HG03139 (cell line): ENCODE results near the gene RBM34.
A peak's percentile ranks its signal among the peaks of the same experiment; 100 is the strongest.

Experiments
- ATAC-seq: cut with Tn5 transposase; IDR thresholded peaks from one replicate; pipeline ENCODE4 v1.9.1; 2021; ENCODE audit not compliant: unreplicated experiment

The RBM34 gene

DNA sequence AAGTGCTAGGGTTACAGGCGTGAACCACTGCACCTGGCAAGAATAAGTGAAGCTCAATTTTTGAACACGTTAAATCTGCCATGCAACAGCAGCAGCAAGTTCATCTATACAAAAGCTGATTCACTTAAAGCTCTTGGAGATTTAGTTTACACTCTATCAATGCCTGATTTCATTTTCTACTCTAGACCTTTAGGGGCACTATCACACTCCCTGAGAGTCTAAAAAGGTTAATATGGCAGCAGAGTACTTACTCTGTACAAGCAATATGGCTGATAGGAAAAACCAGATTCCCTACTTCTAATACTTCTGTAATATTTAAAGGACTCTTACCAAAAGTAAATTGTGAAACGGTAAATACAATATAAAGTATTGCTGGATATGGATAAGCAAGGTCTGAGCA is 4.8 kb downstream of the RBM34 start:
- ATAC-seq: no peak

DNA sequence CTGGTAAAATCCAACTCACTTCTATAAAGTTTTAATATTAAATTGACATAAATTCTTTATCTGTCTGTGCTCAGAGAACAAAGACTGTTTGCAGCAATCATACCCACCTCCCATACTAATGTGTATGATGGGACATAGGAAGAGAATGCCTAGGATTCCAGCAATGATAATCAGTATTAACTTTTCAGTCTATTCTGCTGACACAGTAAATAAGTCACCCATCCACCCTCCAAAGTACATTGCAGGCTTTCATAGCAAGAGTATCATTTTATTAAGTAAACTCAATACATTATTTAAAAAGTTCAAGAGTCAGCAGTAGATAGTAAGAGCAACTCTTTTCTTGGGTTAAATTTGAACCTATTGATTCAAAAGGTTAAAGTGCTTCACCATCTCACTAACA is 8.8 kb downstream of the RBM34 start:
- no peak for ATAC-seq

DNA sequence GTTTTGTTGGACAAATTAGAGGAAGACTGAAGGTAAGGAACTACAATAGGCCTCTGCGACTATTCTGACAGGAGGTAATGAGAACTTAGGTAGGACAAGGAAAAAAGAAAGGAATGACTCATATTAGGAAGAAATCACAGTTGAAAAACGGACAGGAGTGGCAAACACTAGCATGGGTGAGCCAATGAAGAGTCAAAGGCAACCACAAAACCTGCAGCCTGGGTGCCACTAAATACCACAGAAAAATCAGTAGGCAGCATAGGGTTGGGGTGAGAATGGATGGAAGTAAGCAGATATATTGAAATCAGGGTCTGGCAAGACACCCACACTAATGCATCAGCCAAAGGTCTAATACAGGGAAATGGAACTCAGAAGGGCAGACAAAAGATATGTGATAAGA is 10.0 kb downstream of the RBM34 start:
- no peak for ATAC-seq

DNA sequence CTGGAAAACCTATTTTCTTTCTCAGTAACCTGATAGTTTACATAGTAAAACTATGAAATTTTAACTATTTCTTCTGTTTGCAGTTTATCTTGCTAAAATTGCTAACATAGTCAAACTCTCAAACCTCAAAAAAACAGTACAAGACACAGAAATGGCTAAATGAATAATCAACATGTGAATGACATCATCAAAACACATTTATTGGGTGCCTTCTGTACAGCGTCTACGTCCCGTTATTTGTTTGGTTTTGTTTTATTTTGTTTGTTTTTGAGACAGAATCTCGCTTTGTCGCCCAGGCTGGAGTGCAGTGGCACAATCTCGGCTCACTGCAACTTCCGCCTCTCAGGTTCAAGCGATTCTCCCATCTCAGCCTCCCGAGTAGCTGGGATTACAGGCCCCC is 11.2 kb downstream of the RBM34 start:
- ATAC-seq: no peak

DNA sequence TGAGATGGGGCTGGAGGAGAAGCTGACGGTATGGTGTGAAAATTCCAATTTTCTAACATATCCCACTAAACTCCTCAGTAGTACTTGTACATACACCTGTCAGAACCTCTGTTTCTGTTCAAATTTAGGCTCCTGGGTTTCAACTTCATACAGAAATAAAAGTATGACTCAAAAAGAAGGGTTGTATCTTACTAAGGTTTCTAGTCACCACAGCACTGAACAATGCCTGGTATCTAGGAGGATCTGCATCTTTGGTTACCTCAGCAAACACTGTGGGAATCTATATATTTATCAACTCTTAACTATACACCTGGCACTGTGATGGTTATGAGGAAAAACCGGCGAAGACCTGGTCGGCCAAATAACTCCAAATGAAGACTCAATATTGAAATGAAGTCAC is 13.8 kb downstream of the RBM34 start:
- ATAC-seq: no peak

DNA sequence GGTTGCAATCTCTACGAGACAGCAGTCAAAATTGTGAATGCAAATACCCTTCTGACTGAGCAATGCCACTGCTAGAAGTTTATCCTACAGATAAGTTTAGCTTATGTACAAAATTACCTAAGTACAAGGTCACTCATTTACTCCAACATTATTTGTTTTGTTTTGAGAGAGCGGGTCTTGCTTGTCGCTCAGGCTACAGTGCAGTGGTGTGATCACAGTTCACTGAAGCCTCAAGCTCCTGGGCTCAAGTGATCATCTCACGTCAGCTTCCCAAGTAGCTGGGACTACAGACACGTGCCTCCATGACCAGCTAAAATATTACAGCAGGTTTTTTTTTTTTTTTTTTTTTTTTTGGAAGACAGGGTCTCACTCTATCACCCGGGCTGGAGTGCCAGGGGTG is 15.4 kb downstream of the RBM34 start:
- ATAC-seq: no peak

DNA sequence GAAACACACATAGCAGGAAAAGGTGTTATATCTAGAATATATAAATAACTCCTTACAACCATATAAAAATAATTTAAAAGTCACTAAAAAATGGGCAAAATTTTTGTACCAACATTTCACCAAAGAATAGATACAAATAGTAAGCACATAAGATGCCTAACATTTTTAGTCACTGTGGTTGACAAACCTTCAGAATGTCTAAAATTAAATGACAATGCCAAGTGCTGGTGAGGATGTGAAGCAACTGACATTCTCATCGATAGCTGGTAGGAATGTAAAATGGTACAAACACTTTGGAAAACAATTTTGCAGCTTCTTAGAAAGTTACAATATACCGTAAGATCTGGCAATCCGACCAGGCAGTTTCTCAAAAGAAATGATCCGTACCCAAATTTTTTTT is 18.1 kb downstream of the RBM34 start:
- no peak for ATAC-seq

DNA sequence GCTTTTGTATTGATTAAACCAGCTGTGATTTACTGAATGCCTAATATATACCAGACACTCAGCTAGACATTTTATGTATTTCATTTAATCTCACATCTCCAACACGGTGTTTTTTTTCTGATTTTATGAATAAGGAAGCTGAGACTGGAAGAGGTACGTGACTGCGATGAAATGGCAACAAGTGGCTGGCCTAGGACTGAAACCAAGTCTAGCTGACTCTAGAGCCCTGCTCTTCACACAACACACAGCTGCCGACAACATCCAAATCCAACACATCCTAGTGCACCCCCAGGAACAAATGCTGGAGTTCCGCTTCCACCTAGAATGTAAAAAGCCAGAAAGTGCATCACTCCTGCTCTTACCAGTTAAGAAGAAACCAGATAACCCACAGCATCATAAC is 21.7 kb downstream of the RBM34 start:
- no peak for ATAC-seq

DNA sequence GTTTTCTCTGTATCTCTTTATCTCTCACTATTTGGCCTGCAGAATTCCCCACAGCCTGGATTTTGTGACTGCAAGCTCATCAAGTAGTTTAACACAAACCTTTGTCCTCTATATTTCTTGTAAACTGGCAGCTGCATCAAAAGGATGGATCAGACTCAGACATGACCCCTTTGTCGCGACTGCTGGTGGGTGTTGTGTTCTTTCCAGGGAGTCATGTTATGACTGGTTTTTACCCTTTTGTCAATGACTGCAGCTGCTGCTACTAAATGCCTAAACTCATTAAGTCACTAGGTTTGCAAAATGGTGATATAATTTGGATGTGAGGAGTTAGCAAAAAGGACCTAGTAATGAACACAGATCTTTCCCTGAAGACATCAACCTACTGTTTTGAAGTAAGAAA is 22.2 kb downstream of the RBM34 start:
- no peak for ATAC-seq

DNA sequence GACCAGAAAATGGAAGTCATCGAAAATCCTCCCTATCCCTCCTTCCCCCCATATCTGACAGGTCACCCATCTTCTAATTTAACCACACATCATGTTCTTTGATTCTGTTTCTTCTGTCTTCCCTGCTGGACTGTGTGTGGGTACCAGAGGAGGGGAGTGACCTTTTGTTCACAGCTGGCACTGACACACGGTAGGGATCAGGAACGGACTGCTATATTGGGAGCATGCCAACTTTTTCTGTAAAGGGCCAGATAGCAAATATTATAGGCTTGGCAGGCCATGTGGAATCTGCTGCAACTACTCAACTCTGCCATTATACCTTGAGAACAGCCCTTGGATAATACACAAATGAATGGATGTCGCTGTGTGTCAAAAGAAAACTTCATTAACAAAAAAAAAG is 24.9 kb downstream of the RBM34 start:
- ATAC-seq: no peak

DNA sequence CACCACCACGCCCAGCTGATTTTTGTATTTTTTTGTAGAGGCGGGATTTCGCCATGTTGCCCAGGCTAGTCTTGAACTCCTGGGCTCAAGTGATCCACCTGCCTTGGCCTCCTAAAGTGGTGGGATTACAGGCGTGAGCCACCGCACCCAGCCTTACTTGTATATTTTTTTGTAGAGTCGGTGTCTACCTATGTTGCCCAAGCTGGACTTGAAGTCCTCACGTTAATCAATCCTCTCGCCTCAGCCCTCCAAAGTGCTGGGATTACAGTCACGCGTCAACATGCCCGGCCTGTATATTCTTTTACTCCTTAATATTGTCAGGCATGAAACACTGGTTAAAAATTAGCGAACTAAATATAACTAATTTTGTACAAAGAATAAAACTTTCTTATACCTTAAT is 26.9 kb downstream of the RBM34 start:
- ATAC-seq: no peak

DNA sequence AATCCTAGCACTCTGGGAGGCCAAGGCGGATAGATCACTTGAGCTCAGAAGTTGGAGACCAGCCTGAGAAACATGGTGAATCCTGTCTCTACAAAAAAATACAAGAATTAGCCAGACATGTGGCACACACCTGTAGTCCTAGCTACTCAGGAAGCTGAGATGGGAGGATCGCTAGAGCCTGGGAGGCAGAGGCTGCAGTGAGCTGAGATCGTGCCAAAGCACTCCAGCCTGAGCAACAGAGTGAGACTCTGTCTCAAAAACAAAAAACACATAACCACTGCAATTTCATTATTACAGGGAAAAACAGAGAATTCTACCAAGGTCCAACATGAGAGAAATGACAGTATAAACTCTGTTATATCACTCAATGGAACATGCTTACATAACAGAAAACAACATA is 28.0 kb downstream of the RBM34 start:
- ATAC-seq: no peak

DNA sequence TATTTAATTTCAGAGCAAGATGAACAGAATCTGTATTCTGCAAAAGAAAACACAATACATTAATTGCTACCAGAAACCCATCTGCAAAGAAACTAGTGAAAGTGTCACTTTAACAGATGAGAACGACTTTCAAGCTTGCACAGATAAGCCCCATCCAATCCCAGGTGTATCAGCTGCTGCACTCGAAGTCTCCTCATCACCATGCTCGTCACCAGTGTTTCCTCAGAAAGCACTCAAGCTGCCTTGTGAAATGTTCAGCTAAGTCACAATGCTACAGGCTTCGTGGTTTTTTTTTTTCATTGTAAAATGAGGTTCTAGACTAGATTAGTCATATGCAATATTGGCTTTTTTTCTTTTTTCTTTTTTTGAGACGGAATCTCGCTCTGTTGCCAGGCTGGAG is 29.1 kb downstream of the RBM34 start:
- ATAC-seq: no peak

DNA sequence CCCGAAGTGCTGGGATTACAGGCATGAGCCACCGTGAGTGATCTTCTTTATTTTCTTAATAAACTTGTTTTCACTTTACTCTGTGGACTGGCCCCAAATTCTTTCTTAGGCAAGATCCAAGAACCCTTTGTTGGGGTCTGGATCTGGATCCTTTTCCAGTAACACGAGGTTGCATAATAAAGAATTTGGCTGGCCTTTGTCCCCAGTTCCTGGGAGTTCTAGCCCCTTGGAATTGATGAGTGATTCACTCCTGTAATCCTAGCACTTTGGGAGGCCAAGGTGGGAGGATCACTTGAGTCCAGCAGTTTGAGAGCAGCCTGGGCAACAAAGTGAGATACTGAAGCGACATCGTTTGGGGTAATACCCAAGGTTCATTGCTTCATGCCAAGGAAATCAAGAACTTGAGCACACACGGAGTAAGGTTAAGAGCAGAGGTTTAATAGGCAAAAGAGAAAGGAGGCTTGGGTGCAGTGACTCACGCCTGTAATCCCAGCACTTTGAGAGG is 30.2 kb downstream of the RBM34 start:
- no peak for ATAC-seq

DNA sequence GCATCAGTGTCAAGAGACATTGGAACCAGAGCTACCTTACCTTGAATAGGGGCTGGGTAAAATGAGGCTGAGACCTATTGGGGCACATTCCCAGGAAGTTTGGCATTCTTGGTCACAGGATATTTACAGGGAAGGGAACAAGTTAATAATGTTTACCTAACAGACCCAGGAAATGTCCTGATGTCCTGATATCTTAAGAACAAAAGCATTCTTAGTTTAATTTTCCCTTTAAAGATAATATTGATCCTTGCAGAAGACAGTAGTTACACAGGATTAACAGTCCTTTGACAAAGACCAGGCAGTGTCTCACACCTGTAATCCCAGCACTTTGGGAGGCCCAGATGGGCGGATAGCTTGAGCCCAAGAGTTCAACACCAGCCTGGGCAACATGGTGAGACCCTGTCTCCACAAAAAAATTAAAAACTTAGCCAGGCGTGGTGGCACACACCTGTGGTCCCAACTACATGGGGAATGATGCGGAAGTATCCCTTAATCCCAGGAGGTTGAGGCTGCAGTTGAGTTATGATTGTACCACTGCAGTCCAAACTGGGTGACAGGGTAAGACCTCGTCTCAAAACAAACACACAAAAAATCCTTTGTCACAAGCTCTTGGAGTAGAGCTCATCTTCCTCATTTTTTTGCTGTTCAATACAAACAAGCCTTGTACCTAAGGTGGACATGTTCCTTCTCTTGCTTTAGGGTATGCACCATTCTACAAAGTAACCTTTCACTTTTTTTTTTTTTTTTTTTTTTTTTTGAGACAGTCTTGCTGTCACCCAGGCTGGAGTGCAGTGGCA is 31.1 kb downstream of the RBM34 start:
- ATAC-seq: no peak

DNA sequence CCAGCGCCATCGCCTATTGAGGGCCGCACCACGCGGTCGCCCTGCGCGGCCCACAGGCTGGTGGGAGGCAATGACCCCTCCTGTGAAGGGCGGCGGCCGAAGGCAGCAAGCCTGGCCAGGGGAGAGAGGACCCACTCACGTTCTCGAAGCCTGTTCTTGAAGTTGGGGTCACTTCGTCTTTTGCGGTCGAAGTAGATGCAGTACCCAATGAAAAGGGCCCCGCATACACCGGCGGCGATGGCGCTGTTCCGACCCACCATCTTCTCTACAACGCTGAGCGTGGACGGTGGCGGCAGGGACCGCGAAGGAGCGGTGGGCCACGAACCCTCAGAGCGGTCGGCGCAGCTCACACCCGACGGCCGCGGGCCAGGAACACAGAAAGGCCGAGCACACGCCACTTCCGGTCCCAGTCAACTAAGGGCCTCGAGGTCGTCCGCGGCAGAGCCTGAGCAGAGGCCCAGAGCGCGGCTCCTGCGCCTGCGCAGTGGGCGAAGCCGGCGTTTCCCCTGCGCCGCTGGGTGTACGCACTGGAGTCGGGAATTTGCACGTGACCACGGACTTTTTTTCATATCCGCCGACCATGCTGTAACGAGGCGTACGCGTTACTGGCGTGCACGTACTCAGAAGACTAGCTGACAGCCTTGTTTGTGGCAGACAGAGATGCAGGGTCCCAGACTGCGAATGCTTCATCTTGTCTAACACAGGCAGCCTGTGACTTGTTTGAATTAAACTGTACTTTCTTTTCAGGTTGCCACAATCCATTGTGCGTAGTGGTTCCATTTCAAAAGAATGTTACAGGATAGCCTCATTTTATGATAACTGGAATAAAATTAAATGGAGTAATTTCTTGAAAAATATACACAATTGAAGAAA is 32.4 kb downstream of the RBM34 start, which contains the start of gene TOMM20:
Gene TOMM20, minus strand, starts transcription at position 382 of the 873 bp plus-strand sequence. Its CDS starts 122 bp downstream, at position 260.
- ATAC-seq: peak; percentile 95

DNA sequence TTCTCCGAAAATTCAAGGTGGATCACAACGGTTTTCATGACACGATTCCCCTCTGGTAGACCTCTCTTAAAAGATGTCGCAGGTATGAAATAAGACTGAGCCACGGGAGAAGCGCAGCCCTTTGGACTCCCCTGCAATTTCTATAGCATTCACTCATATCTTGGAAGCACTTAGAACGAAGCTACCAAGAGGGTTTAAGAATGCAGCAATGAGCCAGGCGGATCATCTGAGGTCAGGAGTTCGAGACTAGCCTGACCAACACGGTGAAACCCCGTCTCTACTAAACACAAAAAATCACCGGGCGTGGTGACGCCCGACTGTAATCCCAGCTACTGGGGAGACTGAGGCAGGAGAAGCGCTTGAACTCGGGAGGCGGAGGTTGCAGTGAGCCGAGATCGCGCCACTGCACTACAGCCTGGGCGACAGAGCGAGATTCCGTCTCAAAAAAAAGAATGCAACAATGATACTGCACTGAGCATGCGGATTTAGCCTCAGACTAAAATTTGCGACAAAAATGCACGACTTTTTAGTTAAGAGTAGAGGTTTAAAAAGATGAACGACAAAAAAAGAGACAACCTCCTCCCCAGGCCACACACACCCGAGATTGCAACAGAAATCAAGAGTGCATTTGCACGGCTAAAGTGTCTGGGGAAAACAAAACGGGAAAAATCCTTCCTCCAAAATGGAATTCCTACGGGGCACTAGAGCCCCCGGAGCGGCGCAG is 33.2 kb downstream of the RBM34 start:
- no peak for ATAC-seq

DNA sequence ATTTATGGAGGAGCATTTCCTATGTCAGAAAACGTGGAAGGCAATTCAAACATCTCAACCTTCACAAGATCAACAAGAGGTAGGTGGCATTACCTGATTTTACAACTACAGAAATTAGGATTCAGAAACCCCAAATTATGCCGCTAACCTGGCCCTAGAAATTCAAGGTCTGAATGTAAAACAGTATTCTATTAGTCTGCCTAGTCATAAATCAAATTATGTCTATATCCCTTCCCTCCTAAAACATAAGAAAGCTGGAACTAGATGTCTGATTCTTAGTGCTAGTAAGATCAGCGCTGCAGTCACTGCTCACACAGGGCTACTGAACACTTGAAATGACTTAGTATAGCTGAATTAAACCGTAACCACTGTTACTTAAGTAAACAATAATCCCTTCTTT is 33.8 kb downstream of the RBM34 start:
- ATAC-seq: no peak

DNA sequence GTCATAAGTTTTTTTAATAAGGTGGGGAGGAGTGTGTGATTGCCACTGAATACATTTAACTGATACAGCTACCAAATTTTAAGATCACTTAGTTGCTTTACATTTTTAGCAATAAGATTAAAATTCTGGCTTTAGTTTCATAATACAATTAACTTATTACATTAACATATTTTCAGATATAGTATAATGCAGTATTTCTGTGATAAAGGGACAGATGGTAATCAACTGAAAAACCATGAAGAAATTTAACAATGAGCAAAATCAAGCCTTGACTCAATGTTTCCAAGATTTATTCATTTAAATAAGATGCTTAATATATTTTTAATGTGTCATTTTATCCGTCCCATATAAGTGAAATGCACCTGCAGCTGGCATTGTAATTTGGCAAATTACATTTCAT is 36.4 kb downstream of the RBM34 start:
- no peak for ATAC-seq

DNA sequence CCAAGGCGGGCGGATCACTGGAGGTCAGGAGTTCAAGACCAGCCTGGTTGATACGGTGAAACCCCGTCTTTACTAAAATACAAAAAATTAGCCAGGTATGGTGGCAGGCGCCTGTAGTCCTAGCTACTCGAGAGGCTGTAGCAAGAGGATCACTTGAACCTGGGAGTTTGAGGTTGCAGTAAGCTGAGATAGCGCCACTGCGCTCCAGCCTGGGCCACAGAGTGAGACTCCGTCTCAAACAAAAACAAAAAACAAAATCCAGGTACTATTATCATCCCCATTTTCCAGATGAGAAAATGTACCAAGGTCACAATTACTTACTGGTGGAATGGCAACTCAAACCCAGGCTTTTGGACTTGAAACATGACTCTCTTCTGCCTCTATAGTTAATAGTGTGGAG is 36.9 kb downstream of the RBM34 start:
- no peak for ATAC-seq

DNA sequence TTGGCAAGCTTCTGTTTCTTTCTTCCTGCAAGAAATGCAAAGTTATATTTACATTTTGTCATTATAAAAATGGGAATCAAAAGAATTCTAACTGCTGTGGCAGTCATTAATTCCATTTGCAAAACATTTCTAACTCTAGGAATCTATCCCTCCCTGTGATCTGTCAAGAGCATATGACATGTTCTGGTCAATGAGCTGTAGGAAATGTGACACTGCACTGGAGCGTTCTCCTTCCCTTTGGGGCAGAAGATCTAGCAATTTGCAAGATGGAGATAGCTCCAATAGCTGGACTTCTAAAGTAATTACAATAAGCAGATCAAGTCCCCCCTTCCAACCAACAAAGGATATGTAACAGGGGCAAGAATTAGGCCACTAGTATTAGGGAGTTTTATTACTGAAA is 38.7 kb downstream of the RBM34 start:
- no peak for ATAC-seq
